Myocyte (in vitro differentiated cells): Measurements from ENCODE around the gene RAB19. TPM values are rescaled to one million over a fixed set of nuclear protein-coding genes. Genes with fewer than 3 reads are reported as not detected.

Experiments
- DNase-seq: peaks from one replicate; pipeline ENCODE4 v3.0.0-alpha.2; 2012; ENCODE audit warnings: low read depth
- polyA plus RNA-seq: library from polyadenylated mRNA; unstranded; fragments of >200 nt; gene quantifications from one replicate; pipeline ENCODE4 v1.2.1, GENCODE V29; 2012; ENCODE audit warnings: missing spikeins
- total RNA-seq: library from RNA; depleted of rRNA; stranded (reverse); fragments of >200 nt; gene quantifications from 2 replicates; pipeline ENCODE4 v1.2.3, GENCODE V29; 2014

RAB19 gene, protein sequence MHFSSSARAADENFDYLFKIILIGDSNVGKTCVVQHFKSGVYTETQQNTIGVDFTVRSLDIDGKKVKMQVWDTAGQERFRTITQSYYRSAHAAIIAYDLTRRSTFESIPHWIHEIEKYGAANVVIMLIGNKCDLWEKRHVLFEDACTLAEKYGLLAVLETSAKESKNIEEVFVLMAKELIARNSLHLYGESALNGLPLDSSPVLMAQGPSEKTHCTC
- total RNA-seq = not detected in 2 replicates
- polyA plus RNA-seq = not detected

DNA sequence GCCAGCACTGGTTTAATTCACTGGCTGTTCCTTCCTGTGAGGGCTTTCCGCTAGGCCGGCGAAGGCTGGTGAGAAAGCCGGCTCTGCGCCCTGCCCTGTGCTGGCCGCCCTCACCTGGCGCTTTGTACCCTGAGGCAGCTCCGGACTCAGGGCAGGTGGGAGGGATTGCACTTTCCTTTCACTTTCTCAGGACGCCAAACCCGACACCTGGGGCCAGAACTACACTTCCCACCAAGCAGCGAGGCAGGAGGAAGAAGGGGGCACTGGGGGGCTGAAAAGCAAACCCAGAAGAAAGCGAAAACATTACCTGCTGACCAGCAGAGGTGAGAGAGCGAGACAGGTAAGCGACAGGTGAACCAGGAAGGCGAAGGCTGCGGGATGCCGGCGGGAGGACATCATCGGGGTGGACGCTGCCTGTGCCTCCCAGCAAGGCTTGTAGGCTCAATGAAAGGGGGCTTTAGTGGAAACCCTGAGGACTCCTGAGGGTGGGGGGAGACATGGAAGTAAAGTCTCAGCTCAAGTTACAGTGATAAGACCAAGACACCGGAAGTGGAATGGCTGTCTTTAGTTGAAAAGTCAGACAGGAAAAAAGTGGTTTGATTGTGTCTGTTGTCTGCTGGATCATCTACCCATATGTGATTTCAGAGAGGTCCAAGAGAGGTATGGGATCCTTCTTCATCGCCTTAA lies at the start of gene RAB19:
TSS of gene RAB19 (plus strand) at position 181 of the 687 bp plus-strand sequence. CDS start 3,589 bp downstream, outside the sequence.
- DNase-seq = no peak

DNA sequence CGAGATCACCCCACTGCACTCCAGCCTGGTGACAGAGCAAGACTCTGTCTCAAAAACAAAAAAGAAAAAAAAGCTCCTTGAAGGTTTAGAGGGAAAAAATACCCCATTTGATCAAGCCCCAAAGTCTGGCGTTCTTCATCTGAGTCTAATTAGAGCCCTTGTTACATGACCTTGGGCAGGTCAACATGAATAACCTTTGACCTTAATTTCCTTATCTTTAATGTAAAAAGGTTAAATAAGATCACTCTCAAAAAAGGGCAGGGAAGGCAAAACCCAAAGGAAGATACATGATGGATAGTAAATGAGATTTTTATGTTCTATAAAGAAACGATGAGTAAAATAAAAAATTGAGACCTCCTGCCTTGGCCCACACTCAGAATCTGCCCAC lies 45.8 kb upstream of the RAB19 start:
- no peak for DNase-seq

DNA sequence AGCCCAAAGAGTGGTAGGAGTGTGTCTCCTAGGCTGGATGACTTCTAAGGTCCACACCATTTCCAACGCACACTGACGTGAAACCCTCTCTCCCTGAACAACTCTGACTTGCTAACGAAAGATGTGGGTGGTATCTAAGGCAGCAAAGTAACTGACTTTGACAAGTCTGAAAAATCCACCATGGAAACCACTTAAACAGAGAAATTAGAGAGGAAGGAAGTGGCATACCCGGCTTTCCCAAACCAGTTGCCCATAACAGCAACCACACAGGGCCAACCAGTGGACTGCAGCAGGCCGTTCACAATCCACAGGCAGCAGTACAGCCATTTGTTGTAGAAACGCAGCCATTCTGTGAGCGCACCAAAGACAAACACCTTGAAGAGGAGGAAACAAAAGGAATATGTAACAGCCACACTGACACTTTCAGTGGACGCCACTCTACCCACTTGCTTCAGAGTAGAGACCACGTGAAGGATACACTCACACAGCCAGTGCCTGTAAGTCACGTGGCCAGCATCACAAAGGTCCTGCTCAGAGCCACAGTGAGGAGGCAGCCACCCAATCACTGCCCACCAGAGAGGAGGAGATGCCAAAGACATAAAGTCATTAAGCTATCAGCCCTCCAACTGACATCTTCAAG lies 45.3 kb upstream of the RAB19 start:
- no peak for DNase-seq

DNA sequence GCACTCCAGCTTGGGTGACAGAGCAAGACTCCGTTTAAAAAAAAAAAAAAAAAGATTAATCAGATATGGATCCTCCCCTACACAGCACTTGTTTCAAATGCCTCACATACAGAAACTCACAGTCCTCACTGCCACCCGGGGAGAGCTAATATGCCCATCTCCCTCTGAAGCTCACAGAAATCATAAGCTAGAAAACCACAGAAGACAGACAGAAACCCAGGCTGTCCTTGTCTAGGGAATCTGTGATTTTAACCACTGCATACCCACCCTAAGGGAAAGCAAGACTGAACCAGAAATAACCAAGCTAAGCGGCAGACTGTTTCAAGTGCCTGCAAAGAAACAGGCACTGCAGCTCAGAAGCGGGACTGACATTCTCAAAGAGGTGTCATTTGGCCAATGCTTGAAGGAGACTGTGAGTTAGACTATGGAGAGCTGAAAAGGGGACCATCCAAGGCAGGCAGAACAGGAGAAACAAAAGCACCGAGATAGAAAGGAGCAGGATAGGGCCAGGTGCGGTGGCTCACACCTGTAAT lies 43.1 kb upstream of the RAB19 start:
- DNase-seq = no peak

DNA sequence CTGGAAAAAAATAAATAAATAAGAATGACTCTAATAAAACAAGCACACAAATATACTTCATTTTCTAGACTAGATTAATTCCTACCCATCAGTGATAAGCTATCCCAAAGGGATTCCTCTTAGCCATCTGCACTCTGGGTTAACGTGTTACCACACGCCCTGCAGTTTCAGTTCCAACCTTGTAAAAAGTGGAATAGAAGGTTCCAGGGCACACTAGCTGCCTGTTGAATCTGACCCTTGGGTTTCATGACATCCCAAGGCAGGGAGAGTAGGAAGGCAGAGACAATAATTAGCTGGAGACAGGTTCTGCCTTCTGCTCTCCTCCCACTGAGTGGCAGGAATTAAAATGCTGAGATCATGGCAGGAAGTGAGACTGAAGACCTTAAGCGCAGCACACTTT lies 39.0 kb upstream of the RAB19 start:
- DNase-seq = no peak

DNA sequence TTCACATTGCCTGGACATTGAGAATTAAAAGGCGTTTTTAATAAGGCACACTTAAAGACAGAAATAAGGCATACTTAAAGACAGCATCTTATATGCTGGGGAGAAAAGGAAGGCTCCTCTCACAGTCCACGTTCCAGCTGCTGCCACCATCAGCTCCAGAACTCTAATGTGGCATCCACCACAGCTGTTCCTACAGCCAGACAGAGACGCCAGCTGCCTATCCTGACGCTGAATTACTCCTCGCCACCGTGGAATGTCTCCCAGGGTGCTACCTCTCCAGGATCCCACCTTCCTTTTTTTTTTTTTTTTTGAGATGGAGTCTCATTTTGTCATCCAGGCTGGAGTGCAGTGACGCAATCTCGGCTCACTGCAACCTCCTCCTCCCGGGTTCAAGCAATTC lies 36.3 kb upstream of the RAB19 start:
- DNase-seq = peak; percentile 44

DNA sequence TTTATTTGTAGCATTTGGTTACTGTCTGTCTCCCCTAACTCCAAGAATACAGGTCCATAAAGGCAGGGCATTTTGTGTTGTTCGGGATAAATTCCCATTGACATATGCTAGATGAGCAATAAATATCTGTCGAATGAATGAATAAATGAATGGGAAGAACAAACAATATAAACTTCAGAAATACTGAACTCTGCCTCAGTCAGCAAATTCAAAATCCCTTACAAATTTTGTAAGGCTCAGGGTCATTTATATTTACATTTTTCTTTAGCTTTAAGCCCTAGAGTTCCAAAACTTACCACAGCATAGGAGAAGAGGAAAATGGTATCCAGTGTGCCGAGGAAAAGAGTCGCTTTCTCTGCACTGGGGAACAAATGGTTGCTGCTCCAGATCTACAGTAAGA lies 34.6 kb upstream of the RAB19 start:
- DNase-seq = no peak

DNA sequence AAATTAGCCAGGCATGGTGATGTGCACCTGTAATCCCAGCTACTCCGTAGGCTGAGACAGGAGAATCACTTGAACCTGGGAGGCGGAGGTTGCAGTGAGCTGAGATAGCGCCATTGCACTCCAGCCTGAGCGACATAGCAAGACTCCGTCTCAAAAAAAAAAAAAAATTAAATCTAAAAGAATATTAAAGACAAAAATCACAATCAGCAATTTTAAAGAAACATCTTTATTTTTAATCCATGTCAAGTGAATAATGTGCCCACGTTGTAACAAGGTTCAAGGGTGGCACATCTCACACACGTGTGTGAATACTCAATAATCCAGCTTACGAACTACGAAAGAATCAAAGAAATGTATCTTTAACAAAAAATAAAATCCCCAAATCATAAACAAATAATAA lies 28.5 kb upstream of the RAB19 start:
- DNase-seq = no peak

DNA sequence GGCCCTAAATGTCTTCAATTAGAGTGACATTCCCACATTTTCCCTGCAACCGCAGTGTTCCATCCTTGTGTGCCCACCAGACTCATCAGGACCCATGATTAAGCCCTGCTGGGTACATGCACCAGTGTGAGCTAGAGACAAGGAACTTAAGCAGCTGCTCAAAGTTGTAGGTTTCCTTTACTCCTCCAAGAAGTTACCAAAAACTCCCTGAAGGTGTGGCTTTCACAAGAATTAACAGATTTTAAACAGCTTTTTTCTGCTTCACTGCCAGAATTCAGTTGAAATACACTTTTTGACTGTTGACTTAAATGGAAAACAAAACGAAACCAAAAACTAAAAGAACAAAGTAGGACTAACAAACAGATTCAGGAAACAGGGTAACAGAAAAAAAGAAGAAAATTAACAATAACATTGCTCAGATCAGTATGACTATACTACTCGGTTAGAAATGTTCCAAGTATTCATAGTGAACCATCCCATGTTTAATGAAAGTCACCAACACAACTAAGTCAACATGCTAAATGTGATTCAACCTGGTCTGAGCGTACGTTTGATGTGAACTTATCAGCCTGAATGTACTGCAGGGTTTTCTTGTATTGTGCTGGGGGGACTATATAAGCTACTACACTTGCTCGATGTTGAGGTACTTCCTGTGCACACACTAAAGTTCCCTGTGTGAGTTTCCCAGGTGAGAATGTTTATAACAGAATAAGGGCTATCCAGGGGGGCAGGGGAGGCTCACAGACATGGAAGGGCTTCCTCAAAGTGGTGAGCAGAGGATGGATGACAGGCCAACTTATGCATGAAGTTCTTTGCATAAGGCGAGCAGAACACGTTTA lies 27.7 kb upstream of the RAB19 start:
- no peak for DNase-seq

DNA sequence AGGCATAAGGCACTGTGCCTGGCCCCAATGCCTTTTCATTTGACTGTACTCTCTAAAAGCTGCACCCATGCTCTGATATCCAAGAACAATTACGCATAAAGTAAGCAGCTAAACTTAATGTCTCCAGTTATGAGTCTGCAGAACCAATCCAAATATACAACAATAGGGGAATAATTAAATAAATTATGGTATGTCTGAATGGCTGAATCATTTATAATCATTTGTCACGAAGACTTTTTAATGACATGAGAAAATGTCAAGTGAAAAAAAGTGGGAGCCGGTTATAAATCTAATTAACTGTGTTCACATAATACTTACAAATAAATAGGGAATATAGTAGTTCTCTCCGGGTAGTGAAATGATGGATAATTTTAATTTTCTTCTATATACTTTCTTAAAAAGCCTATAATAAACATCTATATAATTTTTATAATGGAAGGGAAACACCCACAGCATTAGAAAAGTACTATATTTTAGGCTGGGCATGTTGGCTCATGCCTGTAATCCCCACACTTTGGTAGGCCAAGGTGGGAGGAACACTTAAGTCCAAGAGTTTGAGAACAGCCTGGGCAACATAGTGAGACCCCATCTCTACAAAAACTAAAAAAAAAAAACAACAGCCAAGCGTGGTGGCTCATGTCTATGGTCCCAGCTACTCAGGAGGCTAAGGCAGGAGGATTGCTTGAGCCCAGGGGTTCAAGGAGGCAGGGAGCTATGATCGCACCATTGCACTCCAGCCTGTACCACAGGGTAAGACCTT lies 19.7 kb upstream of the RAB19 start:
- no peak for DNase-seq

DNA sequence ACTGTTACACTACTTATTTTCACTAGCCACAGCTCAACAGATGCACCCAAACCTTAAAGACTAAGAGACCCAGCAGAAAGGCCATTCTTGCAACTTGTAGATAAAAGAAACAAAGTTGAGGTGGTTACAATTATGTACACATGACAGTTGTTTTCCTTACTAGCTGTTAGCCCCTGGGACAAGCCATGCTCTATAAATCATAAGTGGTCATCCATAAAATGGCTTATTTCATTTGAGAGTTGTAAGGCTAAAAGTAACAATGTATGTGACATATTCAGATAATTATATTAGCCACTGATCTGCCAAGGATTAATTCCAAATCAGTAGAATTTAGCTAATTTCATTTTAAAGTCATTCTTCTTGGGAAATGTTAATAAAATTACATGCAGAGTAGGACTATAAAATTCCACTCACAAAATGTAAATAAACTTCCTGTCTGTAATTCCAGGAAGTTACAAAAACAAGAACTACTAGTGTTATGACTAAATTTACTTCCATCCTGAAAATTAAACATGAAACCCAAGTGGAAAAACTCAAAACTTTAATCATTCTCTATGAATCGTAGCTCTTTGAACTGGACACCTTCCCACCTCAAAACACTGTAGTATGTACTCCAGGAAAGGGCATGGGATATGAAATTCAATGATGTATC lies 18.8 kb upstream of the RAB19 start:
- DNase-seq = no peak

DNA sequence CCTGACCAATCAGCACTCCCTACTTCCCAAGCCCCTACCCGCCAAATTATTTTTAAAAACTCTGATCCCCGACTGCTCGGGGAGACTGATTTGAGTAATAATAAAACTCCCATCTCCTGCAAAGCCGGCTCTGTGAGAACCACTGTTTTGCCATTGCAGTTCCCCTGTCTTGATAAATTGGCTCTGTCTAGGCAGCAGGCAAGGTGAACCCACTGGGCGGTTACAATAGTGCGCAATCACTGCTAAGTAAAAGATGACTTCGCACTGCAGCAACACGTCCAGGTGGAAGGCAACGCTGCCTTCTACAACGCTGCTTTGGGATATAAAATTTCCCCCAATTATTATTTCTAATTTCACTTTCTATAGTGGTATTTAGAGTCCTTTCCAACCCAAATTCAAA lies 14.4 kb upstream of the RAB19 start:
- DNase-seq = no peak

DNA sequence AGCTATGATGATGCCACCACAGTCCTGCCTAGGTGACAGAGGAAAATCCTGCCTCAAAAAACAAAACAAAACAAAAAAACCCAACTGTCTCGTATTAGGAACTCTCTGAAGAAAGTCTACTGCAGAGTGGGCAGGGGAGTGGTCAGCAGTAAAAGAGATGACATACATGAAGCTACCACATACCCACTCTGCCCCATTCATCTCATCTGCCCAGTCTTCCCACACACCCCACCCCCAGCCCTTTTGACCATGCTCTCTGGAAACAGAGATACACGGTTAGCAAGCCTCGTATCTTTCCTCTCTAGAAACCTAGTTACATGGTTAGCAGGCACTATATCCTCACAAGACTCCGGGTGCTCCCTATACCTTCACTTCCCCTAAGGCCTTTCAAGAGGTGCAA lies 13.8 kb upstream of the RAB19 start:
- DNase-seq = no peak

DNA sequence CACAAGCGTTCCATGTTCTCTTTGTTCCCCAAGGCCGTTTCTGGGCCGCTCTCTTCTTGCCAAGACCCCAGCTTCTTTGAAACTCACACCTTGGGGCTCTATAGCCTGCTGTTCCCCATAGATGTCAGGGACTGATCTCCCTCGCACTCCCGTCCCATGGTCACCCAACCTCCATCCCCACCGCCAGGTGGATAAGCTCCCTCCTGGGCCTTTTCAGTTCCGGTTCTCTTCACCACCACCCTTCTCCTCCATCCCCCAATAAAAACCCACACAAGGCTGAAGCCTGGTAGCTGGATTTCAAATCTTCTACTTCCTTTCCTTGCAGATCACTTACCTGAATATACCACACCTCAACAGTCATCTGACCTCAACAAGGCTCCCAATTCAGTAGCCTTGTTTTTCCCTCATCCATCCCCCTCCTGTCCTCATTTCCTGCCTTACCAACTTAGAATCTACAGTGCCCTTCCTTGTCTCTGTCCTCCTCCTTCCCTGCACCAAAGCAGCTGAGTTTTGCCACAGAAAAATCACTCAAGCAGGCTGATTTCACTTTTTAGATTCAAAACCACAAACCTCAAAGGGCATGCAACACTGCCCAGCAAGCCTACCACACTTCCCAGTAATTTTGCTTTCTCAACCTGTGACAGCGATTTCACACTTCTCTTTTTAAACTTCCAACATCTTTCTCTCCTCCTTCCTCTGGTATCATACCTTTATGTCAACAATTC lies 13.2 kb upstream of the RAB19 start:
- DNase-seq = peak; percentile 72

DNA sequence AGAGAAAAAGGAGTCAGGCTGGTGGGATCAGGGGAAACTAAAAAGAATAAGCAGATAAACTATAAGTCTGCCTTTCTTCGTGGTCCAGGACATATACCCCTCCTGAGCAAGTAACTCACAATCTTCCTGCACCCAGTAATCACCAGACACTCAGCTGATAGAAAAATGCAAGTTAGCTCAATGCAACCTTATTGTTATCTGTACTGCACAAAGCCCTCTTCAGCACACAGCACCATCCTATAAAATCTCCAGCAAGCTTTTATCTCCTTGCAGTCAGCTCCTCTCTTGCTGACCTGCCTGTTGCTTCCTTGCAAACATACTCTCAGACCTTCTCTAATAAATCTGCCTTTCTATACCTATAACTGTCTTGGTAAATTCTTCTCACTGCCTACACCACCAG lies 12.2 kb upstream of the RAB19 start:
- DNase-seq = no peak

DNA sequence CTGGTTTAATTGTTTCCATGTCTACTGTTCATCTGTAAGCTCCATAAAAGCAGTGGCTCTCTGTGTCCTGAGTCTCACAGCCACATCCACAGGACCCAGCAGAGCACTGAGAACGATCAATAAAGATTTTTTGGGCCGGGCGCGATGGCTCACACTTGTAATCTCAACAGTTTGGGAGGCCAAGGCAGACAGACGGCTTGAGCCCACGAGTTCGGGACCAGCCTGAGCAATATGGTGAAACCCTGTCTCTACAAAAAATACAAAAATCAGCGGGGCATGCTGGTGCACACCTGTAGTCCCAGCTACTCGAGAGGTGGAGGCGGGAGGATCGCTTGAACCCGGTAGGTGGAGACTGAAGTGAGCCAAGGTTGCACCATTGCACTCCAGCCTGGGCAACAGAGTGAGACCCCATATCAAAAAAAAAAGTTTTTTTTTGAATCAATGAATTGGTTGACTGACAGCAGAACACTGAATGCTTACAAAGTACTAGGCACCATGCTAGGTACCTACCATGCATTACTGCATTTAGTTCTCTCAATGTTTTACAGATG lies 10.0 kb upstream of the RAB19 start:
- DNase-seq = no peak

DNA sequence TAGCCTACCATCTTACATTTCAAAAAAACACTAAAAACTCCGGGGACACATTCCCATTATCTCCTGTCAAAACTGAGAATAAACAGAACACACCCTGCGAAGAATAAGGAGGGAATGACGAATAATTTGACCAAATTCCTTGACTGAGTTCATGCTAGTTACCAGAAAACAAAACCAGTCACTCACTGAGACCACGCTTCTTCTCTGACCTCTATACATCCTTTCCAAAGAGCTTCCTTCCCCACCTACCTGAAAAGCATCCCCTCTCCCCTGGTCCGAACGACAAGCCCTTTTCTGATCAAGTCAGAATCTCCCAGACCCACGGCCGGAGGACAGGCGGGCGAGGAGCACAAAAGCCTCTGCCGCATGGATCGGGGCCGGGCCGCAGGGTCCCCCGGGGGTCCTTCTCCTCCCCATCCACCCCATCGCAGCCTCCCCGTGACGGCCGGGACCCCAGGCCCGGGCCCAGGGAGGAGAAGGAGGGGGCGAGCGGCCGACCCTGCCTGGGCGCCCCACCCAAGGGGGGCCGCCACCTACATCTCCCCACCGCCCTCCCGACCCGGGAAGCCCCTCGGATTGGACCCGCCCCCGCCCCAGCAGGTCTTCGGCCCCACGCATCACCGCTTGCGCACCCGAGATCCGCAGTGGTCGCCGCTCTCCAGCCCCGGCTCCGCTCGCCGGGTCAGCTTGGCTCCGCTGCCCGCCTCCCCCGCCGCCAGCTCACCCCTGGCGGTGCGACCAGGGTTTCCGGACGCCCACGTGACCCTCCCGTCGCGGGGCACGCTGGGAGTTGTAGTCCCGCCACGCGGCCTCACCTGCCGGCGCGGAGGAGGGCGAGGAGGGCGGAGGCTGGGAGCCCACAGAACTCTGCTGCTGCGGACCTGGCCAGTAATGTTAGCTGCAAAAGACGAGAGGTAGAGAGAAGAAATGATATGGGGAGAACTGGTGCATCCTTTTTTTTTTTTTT lies 5.8 kb upstream of the RAB19 start, which contains the start of gene SLC37A3:
TSS of gene SLC37A3 (minus strand) at position 747 of the 967 bp plus-strand sequence. CDS start 16,004 bp downstream, outside the sequence.
- peak; percentile 86 for DNase-seq

DNA sequence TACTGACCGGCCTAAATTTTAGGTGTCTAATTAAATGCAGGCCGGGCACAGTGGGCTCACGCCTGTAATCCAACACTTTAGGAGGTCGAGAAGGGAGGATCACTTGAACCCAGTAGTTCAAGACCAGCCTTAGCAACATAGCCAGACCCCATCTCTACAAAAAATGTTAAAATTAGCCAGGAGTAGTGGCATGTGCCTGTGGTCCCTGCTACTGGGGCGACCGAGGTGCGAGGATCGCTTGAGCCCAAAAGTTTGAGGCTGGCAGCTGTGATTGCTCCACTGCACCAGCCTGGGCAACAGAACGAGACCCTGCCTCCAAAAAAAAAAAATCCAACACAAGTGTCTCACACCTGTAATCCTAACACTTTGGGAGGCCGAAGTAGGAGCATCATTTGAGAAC lies 5.0 kb upstream of the RAB19 start:
- DNase-seq = no peak
